ENCODE measurements around the gene CLCN3. TPM values are rescaled to one million over a fixed set of nuclear protein-coding genes. Genes with fewer than 3 reads are reported as not detected.

CLCN3 gene
- total and polyA plus RNA-seq, 2 of the 13 experiments (the other 11 are each of a cell fraction or from before 2014, with no cell fraction given): 13.6 to 23.7 TPM

- TF ChIP-seq, protein P1, sequence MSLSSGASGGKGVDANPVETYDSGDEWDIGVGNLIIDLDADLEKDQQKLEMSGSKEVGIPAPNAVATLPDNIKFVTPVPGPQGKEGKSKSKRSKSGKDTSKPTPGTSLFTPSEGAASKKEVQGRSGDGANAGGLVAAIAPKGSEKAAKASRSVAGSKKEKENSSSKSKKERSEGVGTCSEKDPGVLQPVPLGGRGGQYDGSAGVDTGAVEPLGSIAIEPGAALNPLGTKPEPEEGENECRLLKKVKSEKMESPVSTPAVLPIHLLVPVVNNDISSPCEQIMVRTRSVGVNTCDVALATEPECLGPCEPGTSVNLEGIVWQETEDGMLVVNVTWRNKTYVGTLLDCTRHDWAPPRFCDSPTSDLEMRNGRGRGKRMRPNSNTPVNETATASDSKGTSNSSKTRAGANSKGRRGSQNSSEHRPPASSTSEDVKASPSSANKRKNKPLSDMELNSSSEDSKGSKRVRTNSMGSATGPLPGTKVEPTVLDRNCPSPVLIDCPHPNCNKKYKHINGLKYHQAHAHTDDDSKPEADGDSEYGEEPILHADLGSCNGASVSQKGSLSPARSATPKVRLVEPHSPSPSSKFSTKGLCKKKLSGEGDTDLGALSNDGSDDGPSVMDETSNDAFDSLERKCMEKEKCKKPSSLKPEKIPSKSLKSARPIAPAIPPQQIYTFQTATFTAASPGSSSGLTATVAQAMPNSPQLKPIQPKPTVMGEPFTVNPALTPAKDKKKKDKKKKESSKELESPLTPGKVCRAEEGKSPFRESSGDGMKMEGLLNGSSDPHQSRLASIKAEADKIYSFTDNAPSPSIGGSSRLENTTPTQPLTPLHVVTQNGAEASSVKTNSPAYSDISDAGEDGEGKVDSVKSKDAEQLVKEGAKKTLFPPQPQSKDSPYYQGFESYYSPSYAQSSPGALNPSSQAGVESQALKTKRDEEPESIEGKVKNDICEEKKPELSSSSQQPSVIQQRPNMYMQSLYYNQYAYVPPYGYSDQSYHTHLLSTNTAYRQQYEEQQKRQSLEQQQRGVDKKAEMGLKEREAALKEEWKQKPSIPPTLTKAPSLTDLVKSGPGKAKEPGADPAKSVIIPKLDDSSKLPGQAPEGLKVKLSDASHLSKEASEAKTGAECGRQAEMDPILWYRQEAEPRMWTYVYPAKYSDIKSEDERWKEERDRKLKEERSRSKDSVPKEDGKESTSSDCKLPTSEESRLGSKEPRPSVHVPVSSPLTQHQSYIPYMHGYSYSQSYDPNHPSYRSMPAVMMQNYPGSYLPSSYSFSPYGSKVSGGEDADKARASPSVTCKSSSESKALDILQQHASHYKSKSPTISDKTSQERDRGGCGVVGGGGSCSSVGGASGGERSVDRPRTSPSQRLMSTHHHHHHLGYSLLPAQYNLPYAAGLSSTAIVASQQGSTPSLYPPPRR (CRISPR knock-in tag; IDR thresholded peaks at IDR 0.05; ENCODE audit: borderline replicate concordance): no peak
- TF ChIP-seq NFYB (CRISPR knock-in tag; IDR thresholded peaks at IDR 0.05) (peak; percentile 46; the same call in 1 of the 2 replicates), HOXD1 (CRISPR knock-in tag; IDR thresholded peaks at IDR 0.05) (peak; percentile 37; the same call in 1 of the 2 replicates), ADNP (CRISPR knock-in tag; IDR thresholded peaks at IDR 0.05) (no peak), TOPORS (CRISPR knock-in tag; IDR thresholded peaks at IDR 0.05) (no peak)
- TF ChIP-seq, protein P2, sequence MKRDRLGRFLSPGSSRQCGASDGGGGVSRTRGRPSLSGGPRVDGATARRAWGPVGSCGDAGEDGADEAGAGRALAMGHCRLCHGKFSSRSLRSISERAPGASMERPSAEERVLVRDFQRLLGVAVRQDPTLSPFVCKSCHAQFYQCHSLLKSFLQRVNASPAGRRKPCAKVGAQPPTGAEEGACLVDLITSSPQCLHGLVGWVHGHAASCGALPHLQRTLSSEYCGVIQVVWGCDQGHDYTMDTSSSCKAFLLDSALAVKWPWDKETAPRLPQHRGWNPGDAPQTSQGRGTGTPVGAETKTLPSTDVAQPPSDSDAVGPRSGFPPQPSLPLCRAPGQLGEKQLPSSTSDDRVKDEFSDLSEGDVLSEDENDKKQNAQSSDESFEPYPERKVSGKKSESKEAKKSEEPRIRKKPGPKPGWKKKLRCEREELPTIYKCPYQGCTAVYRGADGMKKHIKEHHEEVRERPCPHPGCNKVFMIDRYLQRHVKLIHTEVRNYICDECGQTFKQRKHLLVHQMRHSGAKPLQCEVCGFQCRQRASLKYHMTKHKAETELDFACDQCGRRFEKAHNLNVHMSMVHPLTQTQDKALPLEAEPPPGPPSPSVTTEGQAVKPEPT (CRISPR knock-in tag; IDR thresholded peaks at IDR 0.05; ENCODE audit: low read depth): 0 out of 2 replicates have a peak, but pooled peaks have one; percentile 68
- TF ChIP-seq, protein P3, sequence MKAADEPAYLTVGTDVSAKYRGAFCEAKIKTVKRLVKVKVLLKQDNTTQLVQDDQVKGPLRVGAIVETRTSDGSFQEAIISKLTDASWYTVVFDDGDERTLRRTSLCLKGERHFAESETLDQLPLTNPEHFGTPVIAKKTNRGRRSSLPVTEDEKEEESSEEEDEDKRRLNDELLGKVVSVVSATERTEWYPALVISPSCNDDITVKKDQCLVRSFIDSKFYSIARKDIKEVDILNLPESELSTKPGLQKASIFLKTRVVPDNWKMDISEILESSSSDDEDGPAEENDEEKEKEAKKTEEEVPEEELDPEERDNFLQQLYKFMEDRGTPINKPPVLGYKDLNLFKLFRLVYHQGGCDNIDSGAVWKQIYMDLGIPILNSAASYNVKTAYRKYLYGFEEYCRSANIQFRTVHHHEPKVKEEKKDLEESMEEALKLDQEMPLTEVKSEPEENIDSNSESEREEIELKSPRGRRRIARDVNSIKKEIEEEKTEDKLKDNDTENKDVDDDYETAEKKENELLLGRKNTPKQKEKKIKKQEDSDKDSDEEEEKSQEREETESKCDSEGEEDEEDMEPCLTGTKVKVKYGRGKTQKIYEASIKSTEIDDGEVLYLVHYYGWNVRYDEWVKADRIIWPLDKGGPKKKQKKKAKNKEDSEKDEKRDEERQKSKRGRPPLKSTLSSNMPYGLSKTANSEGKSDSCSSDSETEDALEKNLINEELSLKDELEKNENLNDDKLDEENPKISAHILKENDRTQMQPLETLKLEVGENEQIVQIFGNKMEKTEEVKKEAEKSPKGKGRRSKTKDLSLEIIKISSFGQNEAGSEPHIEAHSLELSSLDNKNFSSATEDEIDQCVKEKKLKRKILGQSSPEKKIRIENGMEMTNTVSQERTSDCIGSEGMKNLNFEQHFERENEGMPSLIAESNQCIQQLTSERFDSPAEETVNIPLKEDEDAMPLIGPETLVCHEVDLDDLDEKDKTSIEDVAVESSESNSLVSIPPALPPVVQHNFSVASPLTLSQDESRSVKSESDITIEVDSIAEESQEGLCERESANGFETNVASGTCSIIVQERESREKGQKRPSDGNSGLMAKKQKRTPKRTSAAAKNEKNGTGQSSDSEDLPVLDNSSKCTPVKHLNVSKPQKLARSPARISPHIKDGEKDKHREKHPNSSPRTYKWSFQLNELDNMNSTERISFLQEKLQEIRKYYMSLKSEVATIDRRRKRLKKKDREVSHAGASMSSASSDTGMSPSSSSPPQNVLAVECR (CRISPR knock-in tag; IDR thresholded peaks at IDR 0.05; ENCODE audit: borderline replicate concordance): peak; percentile 92
Measured at GRCh38 chr4:169757575-169758184, 137.3 kb downstream of the CLCN3 start, which contains the start of gene HPF1 (continued).

Measured in HepG2 (cell line).